GM12878 (cell line): ENCODE data around the gene HSPB8. TPM values are rescaled to one million over a fixed set of nuclear protein-coding genes. Genes with fewer than 3 reads are reported as not detected.

Experiments
- ATAC-seq: fragments of 200-7000 bp; cut with Tn5 transposase; 3 replicates; pipeline ENCODE4 v1.9.1; 2020; ENCODE audit warnings: mild to moderate bottlenecking, moderate library complexity
- BruUV-seq: library from RNA; stranded (reverse); fragments of 400-500 nt; replicated peaks from 2 replicates; lab custom pipeline; 2021; lab: Mats Ljungman, UMichigan
- CTCF ChIA-PET: fragments of 300-600 bp; sonication (Branson Sonifier 250); formaldehyde crosslinking; extraction: SDS; loops from one replicate; lab custom pipeline; 2021; ENCODE audit warnings: inconsistent platforms; lab: Yijun Ruan, JAX
- POLR2A ChIA-PET: fragments of 350-600 bp; formaldehyde crosslinking; extraction: SDS; loops from one replicate; lab custom pipeline; 2021; ENCODE audit warnings: inconsistent platforms; lab: Charles Lee
- RAD21 ChIA-PET: fragments of 300-600 bp; sonication (Branson Sonifier 250); formaldehyde crosslinking; loops from one replicate; lab custom pipeline; 2023; ENCODE audit warnings: antibody characterized with exemption; ENCODE audit not compliant: unreplicated experiment; lab: Charles Lee
- SMC1A ChIA-PET: fragments of 300-600 bp; sonication (Branson Sonifier 250); formaldehyde crosslinking; loops from one replicate; lab custom pipeline; 2023; ENCODE audit not compliant: unreplicated experiment, uncharacterized antibody; lab: Charles Lee
- DNase-seq: peaks from one replicate; pipeline ENCODE4 v3.0.0-alpha.2; 2011; ENCODE audit warnings: low read depth, low spot score
- FAIRE-seq: peaks from 3 replicates; lab custom pipeline; 2011; peaks lifted over from hg19 to GRCh38; lab: Jason Lieb, UNC
- H2AFZ ChIP-seq: 2 replicates; pipeline ENCODE4 v1.6.0; 2011; ENCODE audit warnings: low read depth, low read length, control low read depth; ENCODE audit not compliant: control insufficient read depth
- H3K27ac ChIP-seq: 2 replicates; pipeline ENCODE4 v1.5.1; 2011; ENCODE audit warnings: control low read depth; ENCODE audit not compliant: control insufficient read depth, insufficient read depth
- H3K27me3 ChIP-seq, 2 experiments: replicated peaks in 1 of 2; 2 replicates each; pipeline versions ENCODE4 v1.6.0 to v1.6.1; 2011; ENCODE audit warnings: low read length in 1 of 2; ENCODE audit not compliant: control insufficient read depth in 2 of 2, insufficient read depth in 2 of 2
- H3K36me3 ChIP-seq, 2 experiments: 2 replicates each; pipeline ENCODE4 v1.5.1; 2011; ENCODE audit warnings: low read length in 1 of 2; ENCODE audit not compliant: control insufficient read depth in 2 of 2, insufficient read depth in 2 of 2
- H3K4me1 ChIP-seq: 2 replicates; pipeline ENCODE4 v1.6.1; 2011; ENCODE audit warnings: mild to moderate bottlenecking, low read length, moderate library complexity, mixed read lengths; ENCODE audit not compliant: control insufficient read depth, insufficient read depth
- H3K4me2 ChIP-seq: 2 replicates; pipeline ENCODE4 v1.6.0; 2011; ENCODE audit warnings: control low read depth; ENCODE audit not compliant: control insufficient read depth, insufficient read depth
- H3K4me3 ChIP-seq: fragments of 200-600 bp; sonication (generic); 2 replicates; pipeline ENCODE4 v1.5.1; 2016
- H3K79me2 ChIP-seq: 2 replicates; pipeline ENCODE4 v1.6.0; 2011; ENCODE audit warnings: low read length; ENCODE audit not compliant: control insufficient read depth, insufficient read depth
- H3K9ac ChIP-seq: 2 replicates; pipeline ENCODE4 v1.8.0; 2011; ENCODE audit warnings: low read length, control low read depth, mixed read lengths; ENCODE audit not compliant: control insufficient read depth, insufficient read depth
- H3K9me3 ChIP-seq: replicated peaks from 3 replicates; pipeline ENCODE4 v1.5.1; 2011; ENCODE audit warnings: mild to moderate bottlenecking, low read length; ENCODE audit not compliant: control insufficient read depth, insufficient read depth
- H4K20me1 ChIP-seq: 2 replicates; pipeline ENCODE4 v1.6.0; 2011; ENCODE audit not compliant: control insufficient read depth, insufficient read depth
- ASH2L ChIP-seq: fragments of 300-600, 200-600 bp; sonication (generic); IDR thresholded peaks from 2 replicates; pipeline ENCODE4 v1.6.1; 2017; ENCODE audit warnings: low read depth, mild to moderate bottlenecking, borderline replicate concordance
- CREM ChIP-seq: IDR thresholded peaks from 2 replicates; pipeline ENCODE4 v1.6.1; 2014; ENCODE audit warnings: antibody characterized with exemption, low read depth
- DPF2 ChIP-seq: fragments of 450-650 bp; IDR thresholded peaks from 2 replicates; pipeline ENCODE4 v1.6.1; 2017; ENCODE audit warnings: mild to moderate bottlenecking
- EP300 ChIP-seq, 2 experiments: fragments of 150-350 bp in 1 of 2; IDR thresholded peaks; 2 replicates each; pipeline ENCODE4 v1.6.1; 2011 to 2012; ENCODE audit warnings: low read depth in 2 of 2, low read length in 2 of 2, borderline replicate concordance in 1 of 2, improper control_type of control experiment in 1 of 2, inconsistent platforms in 1 of 2; ENCODE audit not compliant: control insufficient read depth in 1 of 2
- ESRRA ChIP-seq: IDR thresholded peaks from 2 replicates; pipeline ENCODE4 v1.6.1; 2012; ENCODE audit warnings: mild to moderate bottlenecking, low read length, improper control_type of control experiment
- FOXK2 ChIP-seq: fragments of 450-650 bp; IDR thresholded peaks from 2 replicates; pipeline ENCODE4 v1.6.1; 2017; ENCODE audit warnings: mild to moderate bottlenecking, moderate library complexity
- IKZF1 ChIP-seq: fragments of 450-650 bp; conservative IDR thresholded peaks from 2 replicates; pipeline ENCODE4 v1.6.1; 2017; ENCODE audit warnings: antibody characterized with exemption, mild to moderate bottlenecking
- MYC ChIP-seq: IDR thresholded peaks from 2 replicates; pipeline ENCODE4 v1.6.1; 2011; ENCODE audit warnings: mild to moderate bottlenecking, low read length, moderate library complexity, inconsistent platforms; ENCODE audit not compliant: insufficient read depth, insufficient replicate concordance, insufficient read length, severe bottlenecking
- NFXL1 ChIP-seq: fragments of 450-650 bp; IDR thresholded peaks from 2 replicates; pipeline ENCODE4 v1.6.1; 2017; ENCODE audit warnings: antibody characterized with exemption, mild to moderate bottlenecking, borderline replicate concordance
- NR2C1 ChIP-seq: fragments of 450-650 bp; IDR thresholded peaks from 2 replicates; pipeline ENCODE4 v1.6.1; 2017; ENCODE audit warnings: antibody characterized with exemption, mild to moderate bottlenecking, moderate library complexity
- SMAD5 ChIP-seq: IDR thresholded peaks from 2 replicates; pipeline ENCODE4 v1.6.1; 2016; ENCODE audit warnings: antibody characterized with exemption, low read depth
- WGBS: methylation state at CpG from one replicate; pipeline ENCODE4 v1.1.6; 2016; ENCODE audit warnings: low lambda C conversion rate; ENCODE audit not compliant: insufficient replicate concordance, insufficient coverage; ENCODE audit errors: missing lambda C conversion rate; 5-methylcytosine and 5-hydroxymethylcytosine counted together
- in situ Hi-C: fragments of 300-500 bp; cut with MboI; formaldehyde crosslinking; loops from 9 replicates; pipeline ENCODE4 v1.14.3; 2018; ENCODE audit warnings: mixed read lengths
- intact Hi-C: fragments of 100-400 bp; cut with micrococcal nuclease; formaldehyde crosslinking; loops from one replicate; pipeline ENCODE4 v1.14.2; 2022; ENCODE audit not compliant: unreplicated experiment
- polyA plus RNA-seq, 11 experiments: library from polyadenylated mRNA; depleted of rRNA in 4 of 11; unstranded in 6 of 11; stranded (reverse) in 5 of 11; fragments of >200 nt; fragmentation: Nextera tagmentation in 4 of 11; fragmentation: Illumina TruSeq in 1 of 11; extraction: Ambion mirVana in 4 of 11; extraction: Trizol in 1 of 11; gene quantifications; 1 replicate in 1 of 11; 2 replicates in 10 of 11; pipeline versions ENCODE4 v1.2.1 to v1.2.3, GENCODE V29; 2011 to 2016; ENCODE audit warnings: inconsistent platforms in 2 of 11, missing spikeins in 2 of 11, low read depth in 1 of 11
- total RNA-seq, 4 experiments: library from RNA; depleted of rRNA in 3 of 4; stranded (reverse); fragments of >200 nt in 3 of 4; fragmentation: Illumina TruSeq in 1 of 4; extraction: Trizol in 1 of 4; gene quantifications; 2 replicates each; pipeline versions ENCODE4 v1.2.1 to v1.2.3, GENCODE V29; 2013 to 2021
- TF ChIP-seq, protein P1 (sequence below): fragments of 450-650 bp; IDR thresholded peaks from 2 replicates; pipeline ENCODE4 v1.6.1; 2017; ENCODE audit warnings: low read depth, mild to moderate bottlenecking, moderate library complexity
- TF ChIP-seq, protein P2 (sequence below): fragments of 450-650 bp; conservative IDR thresholded peaks from 2 replicates; pipeline ENCODE4 v1.6.1; 2017; ENCODE audit warnings: mild to moderate bottlenecking, moderate library complexity
- TF ChIP-seq, protein P3 (sequence below): fragments of 450-650 bp; IDR thresholded peaks from 2 replicates; pipeline ENCODE4 v1.6.1; 2016; ENCODE audit warnings: mild to moderate bottlenecking

HSPB8 gene
- total and polyA plus RNA-seq, 10 of the 15 experiments (the other 5 are each of a cell fraction or from before 2014, with no cell fraction given), result 0.10 TPM; not detected in 9

DNA sequence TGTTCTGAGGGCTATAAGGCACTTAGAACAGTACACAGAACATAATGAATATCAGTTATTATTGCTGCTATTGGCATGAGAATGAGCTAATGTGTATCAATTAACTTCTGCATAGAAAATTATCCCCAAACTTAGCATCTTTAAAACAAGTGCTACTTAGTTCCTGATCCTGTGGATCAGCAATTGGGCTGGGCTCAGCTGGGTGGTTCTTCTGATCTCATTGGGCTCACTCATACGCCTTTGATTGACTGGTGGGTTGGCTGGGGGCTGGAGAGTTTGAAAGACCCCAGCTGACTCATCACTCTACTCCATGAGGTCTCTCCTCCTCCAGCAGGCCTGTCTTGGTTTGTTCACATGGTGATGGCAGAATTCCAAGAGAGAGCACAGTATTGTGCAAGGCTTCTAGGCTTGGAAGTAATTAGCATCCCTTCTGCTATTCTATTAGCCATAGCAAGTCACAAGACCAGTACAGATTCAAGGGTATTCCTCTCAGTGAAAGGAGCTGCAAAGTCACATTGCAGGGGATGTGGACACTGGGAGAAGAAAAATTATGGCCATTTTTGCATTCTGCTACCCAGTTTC lies 27.2 kb upstream of the HSPB8 start (continued):
- TF ChIP-seq, protein P1, sequence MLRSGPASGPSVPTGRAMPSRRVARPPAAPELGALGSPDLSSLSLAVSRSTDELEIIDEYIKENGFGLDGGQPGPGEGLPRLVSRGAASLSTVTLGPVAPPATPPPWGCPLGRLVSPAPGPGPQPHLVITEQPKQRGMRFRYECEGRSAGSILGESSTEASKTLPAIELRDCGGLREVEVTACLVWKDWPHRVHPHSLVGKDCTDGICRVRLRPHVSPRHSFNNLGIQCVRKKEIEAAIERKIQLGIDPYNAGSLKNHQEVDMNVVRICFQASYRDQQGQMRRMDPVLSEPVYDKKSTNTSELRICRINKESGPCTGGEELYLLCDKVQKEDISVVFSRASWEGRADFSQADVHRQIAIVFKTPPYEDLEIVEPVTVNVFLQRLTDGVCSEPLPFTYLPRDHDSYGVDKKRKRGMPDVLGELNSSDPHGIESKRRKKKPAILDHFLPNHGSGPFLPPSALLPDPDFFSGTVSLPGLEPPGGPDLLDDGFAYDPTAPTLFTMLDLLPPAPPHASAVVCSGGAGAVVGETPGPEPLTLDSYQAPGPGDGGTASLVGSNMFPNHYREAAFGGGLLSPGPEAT, result no peak

DNA sequence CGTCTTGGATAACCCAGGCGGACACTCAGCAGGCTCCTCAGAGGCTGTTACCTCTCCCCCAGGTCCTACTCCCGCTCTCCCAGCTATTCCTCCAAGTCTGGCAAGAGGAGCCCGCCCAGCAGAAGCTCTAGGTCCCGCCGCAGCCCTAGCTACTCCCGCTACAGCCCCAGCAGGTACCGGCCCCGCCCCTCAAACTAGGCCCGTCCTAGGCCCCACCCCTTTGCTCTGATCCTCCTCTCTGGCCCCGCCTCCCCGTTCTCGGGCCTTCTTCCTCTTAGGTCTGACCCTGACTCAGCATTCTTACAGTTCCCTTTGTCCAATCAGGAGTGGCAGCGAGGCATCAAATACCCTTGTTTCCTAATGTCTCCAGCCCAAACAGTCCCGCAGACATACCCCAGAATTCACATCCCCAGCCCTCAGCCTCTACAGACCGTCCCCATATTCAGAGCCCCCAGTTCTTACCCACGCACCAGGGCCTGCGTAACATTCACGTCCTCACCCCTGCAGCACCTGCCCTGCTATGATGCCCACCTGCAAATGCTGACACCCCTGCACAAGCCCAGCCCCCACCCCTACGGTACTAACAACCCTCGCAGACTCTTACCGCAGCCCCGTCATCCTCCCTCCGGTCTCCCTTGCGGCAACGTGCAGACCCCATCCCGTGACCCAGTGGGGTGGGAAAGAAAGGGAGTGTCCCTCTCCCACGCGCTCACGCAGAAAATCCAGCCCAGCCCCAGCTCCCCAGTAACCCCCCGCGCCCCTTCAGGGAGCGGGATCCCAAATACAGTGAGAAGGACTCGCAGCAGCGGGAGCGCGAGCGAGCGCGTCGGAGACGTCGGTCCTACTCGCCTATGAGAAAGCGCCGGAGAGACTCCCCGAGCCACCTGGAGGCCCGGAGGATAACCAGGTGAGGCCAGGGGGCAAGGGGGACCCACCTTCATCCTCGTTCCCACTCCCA lies 25.0 kb upstream of the HSPB8 start:
- no TSS peak for BruUV-seq
- Histone ChIP-seq H3K27me3 (no peaks in the 10 kb centered on the region), H3K9ac (no peak overlapping the region), H3K27ac (no peak overlapping the region), H4K20me1 (no peaks in the 10 kb centered on the region), H3K9me3 (no peaks in the 10 kb centered on the region), H3K79me2 (no peaks in the 10 kb centered on the region), H3K36me3 (no peaks in the 10 kb centered on the region), H3K4me3 (no peak overlapping the region), H3K4me2 (no peak overlapping the region), H3K4me1 (no peaks in the 10 kb centered on the region), H2AFZ (no peak overlapping the region)
- ATAC-seq (no peak), DNase-seq (no peak), FAIRE-seq (no peak)
- ChIA-PET CTCF (interaction anchor here (1.0 kb wide), 1 partner anchor 139 kb away, joined by 3 read pairs; no protein-coding TSS in a partner anchor), RAD21 (no interaction called here), POLR2A (no interaction called here), SMC1A (no interaction called here)
- in situ Hi-C loops (no loop called here), intact Hi-C loops (no loop called here)
- 66% methylated on average over 47 of the region's 49 CpGs for WGBS
- TF ChIP-seq, protein P2, sequence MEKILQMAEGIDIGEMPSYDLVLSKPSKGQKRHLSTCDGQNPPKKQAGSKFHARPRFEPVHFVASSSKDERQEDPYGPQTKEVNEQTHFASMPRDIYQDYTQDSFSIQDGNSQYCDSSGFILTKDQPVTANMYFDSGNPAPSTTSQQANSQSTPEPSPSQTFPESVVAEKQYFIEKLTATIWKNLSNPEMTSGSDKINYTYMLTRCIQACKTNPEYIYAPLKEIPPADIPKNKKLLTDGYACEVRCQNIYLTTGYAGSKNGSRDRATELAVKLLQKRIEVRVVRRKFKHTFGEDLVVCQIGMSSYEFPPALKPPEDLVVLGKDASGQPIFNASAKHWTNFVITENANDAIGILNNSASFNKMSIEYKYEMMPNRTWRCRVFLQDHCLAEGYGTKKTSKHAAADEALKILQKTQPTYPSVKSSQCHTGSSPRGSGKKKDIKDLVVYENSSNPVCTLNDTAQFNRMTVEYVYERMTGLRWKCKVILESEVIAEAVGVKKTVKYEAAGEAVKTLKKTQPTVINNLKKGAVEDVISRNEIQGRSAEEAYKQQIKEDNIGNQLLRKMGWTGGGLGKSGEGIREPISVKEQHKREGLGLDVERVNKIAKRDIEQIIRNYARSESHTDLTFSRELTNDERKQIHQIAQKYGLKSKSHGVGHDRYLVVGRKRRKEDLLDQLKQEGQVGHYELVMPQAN, result no peak
- TF ChIP-seq DPF2 (no peak), EP300 (IDR thresholded peaks at IDR 0.05; ENCODE audit: borderline replicate concordance in 1 of 2, control insufficient read depth in 1 of 2, low read depth in 2 of 2, low read length in 2 of 2) (no peak), ASH2L (no peak), MYC (no peak), NR2C1 (no peak), CREM (no peak), NFXL1 (no peak), FOXK2 (no peak), ESRRA (no peak), IKZF1 (no peak), SMAD5 (no peak)
- TF ChIP-seq, protein P3, sequence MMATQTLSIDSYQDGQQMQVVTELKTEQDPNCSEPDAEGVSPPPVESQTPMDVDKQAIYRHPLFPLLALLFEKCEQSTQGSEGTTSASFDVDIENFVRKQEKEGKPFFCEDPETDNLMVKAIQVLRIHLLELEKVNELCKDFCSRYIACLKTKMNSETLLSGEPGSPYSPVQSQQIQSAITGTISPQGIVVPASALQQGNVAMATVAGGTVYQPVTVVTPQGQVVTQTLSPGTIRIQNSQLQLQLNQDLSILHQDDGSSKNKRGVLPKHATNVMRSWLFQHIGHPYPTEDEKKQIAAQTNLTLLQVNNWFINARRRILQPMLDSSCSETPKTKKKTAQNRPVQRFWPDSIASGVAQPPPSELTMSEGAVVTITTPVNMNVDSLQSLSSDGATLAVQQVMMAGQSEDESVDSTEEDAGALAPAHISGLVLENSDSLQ, result no peak
